Coronary artery (tissue), 2 donors: ENCODE data around the gene MEIKIN.
"Not testable (repeated sequence)": the region's sequence is repeated elsewhere in the genome, so short reads cannot be mapped to it uniquely, and the experiment has no call there.

Experiments used
- DNase-seq: peaks from one replicate; pipeline ENCODE4 v3.0.0-alpha.2; 2017; ENCODE audit warnings: low spot score
- H3K27ac ChIP-seq, 2 donors: fragments of 200-600 bp; sonication (generic); one replicate each; pipeline ENCODE4 v1.5.1; 2016 to 2019
- H3K4me3 ChIP-seq: fragments of 200-600 bp; sonication (generic); 2 replicates; pipeline ENCODE4 v1.5.1; 2016; ENCODE audit warnings: mild to moderate bottlenecking, moderate library complexity
- TF ChIP-seq, protein P1 (sequence below): fragments of 200-600 bp; sonication (generic); IDR thresholded peaks from one replicate; pipeline ENCODE4 v1.5.1; 2019; ENCODE audit warnings: antibody characterized with exemption

The MEIKIN gene

DNA sequence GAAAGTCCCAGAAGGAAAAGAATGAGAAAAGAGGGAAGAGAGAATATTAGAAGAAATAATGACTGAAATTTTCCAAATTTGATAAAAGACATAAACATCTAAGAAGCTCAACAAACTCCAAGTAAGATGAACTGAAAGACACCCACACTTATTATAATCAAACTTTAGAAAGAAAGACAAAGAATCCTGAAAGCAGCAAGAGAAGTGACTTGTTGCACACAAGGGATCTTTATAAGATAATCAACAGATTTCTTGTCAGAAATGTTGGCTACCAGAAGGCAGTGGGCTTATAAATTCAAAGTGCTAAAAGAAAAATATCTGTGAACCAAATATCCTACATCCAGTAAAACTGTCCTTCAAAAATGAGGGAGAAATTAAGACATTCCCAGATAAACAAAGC, 99.6 kb downstream of the MEIKIN start:
- DNase-seq = no peak
- Histone ChIP-seq H3K27ac (no peak overlapping the region), H3K4me3 (no peak overlapping the region)
- TF ChIP-seq, protein P1, sequence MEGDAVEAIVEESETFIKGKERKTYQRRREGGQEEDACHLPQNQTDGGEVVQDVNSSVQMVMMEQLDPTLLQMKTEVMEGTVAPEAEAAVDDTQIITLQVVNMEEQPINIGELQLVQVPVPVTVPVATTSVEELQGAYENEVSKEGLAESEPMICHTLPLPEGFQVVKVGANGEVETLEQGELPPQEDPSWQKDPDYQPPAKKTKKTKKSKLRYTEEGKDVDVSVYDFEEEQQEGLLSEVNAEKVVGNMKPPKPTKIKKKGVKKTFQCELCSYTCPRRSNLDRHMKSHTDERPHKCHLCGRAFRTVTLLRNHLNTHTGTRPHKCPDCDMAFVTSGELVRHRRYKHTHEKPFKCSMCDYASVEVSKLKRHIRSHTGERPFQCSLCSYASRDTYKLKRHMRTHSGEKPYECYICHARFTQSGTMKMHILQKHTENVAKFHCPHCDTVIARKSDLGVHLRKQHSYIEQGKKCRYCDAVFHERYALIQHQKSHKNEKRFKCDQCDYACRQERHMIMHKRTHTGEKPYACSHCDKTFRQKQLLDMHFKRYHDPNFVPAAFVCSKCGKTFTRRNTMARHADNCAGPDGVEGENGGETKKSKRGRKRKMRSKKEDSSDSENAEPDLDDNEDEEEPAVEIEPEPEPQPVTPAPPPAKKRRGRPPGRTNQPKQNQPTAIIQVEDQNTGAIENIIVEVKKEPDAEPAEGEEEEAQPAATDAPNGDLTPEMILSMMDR = no peak

DNA sequence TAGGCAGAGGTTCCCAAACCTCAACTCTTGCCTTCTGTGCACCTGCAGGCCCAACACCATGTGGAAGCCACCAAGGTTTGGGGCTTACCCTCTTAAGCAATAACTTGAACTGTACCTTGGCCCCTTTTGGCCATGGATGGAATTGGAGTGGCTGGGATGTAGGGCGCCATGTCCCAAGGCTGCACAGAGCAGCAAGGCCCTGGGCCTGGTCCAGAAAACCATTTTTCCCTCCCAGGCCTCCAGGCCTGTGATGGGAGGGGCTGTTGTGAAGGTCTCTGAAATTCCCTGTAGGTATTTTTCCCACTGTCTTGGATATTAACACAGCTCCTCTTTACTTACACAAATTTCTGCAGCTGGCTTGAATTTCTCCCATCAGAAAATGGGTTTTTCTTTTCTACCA, 102.5 kb downstream of the MEIKIN start:
- not testable (repeated sequence) for DNase-seq, H3K27ac ChIP-seq, H3K4me3 ChIP-seq

DNA sequence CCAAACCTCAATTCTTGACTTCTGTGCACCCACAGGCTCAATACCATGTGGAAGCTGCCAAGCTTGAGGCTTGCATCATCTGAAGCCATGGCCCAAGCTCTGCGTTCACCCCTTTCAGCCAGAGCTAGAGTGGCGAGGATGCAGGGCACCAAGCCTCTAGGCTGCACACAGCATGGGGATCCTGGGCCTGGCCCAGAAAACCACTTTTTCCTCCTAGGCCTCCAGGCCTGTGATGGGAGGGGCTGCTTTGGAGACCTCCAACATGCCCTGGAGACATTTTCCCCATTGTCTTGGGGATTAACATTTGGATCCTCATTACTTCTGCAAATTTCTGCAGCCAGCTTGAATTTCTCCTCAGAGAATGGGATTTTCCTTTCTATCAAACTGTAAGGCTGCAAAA, 112.8 kb downstream of the MEIKIN start:
- H3K4me3 ChIP-seq, DNase-seq, H3K27ac ChIP-seq: not testable (repeated sequence)

DNA sequence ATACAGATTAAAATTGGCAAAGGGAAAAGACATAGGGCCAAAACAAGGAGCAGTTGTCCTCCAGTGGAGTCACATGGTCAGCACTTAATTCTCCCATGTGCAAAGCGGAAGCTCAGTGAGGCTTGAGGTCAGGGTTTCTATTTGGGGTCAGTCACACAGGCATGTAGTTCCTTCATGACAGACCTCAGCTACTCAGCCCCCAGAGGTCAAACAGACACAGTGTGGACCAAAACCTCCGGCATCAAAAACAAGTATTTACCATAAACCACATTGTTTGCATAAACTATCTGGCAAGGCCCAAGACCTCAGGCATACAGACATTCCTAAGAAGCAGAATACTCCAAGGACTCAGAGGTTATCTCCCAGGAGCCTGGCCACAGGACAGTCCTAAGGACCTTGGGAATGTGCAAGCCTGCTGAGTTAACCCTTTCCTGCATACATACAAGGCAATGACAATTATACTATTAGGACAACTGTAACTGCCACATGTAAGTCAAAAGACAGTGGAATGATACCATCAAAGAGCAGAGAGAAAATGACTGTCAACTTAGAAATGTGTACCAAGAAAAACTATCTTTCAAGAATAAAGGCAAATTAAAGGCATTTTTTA, 120.0 kb downstream of the MEIKIN start:
- DNase-seq = no peak
- Histone ChIP-seq H3K27ac (no peak overlapping the region), H3K4me3 (no peak overlapping the region)
- TF ChIP-seq, protein P1 = no peak

DNA sequence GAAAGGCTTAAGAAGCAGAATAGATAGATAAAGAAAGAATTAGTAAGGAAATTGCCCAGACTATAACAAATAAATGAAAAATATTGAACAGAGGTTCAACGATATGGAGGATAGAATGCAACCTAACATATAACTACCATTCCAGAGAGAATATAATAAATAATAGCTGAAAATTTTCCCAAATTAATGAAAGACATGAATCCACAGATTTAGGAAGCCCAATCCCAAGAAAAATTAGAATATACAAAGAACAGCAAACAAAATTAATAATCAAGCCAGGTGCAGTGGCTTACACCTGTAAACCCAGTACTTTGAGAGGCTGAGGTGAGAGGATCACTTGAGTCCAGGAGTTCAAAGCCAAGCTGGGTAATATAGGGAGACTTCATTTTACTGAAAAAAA, 120.8 kb downstream of the MEIKIN start:
- TF ChIP-seq, protein P1 = no peak
- DNase-seq = no peak
- Histone ChIP-seq H3K27ac (no peak overlapping the region), H3K4me3 (no peak overlapping the region)

DNA sequence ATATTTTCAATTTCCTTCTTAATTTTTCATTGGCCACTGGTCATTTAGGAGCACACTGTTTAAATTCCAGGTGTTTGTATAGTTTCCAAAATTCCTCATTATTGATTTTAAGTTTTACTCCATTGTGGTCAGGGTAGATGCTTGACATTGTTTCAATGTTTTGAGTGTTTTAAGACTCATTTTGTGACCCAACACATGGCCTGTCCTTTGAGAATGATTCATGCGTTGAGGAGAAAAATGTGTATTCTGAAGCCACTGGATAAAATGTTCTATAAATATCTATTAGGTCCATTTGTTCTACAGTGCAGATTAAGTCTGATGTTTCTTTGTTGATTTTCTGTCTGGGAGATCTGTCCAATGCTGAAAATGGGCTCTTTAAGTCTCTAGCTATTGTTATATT, 124.2 kb downstream of the MEIKIN start:
- TF ChIP-seq, protein P1 = no peak
- DNase-seq = no peak
- H3K27ac ChIP-seq = no peak overlapping the region
- H3K4me3 ChIP-seq = no peak overlapping the region

DNA sequence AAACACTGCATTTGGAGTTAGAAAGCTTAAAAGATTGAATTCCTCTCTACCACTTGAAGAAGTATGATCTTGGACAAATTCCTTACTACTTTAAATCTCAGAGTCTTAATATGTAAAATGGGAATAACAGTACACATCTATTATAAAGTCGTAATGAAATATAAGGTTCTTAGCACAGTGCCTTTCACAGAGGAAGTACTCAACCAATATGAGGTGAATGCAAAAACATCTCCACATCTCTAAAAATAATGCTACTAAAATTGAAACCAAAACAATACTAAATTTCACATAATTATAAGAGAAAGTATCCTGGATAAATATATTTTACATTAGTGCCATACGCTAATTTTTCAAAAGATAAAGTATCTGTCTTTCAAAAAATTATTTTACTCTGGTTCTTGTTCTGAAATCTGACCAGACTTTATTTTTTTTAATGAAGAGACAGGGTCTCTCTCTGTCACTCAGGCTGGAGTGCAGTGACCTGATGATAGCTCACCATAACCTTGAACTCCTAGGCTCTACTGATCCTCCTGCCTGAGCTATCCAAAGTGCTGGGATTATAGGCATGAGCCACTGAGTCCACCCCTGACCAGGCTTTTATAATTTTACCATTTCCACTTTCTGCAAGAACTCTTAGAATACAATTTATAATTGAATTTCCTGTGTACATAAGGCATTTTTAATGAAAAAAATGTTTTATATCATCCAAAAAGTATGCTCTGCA, 127.3 kb downstream of the MEIKIN start:
- DNase-seq = no peak
- TF ChIP-seq, protein P1 = no peak
- Histone ChIP-seq H3K27ac (no peak overlapping the region), H3K4me3 (no peak overlapping the region)

DNA sequence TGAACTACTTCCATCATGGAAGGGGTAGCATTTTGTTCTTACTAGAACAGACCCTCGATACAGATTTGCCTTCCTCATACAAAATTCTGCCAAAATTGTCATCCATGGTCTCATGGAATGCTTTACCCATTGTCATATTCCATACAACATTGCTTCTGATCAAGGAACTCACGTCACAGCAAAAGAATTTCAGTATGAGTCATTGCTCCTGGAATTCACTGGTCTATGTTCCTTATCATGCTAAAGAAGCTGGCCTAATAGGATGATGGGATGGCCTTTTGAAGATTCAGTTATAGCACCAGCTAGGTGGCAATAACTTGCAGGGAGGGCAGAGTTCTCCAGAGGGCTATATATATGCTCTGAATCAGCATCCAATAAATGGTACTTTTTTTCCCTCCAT, 130.5 kb downstream of the MEIKIN start:
- H3K4me3 ChIP-seq = no peak overlapping the region
- TF ChIP-seq, protein P1 = no peak
- H3K27ac ChIP-seq = no peak overlapping the region
- DNase-seq = no peak
